Testis (tissue), 3 donors: Measurements from ENCODE around the gene LNX2. TPM values are rescaled to one million over a fixed set of nuclear protein-coding genes. Genes with fewer than 3 reads are reported as not detected.

Source experiments
- DNase-seq: peaks from one replicate; pipeline ENCODE4 v3.0.0-alpha.2; 2019
- H3K27ac ChIP-seq, 2 donors: fragments of 200-600 bp; sonication (generic); one replicate each; pipeline ENCODE4 v1.5.1; 2019
- H3K27me3 ChIP-seq: fragments of 200-600 bp; sonication (generic); one replicate; pipeline ENCODE4 v1.5.1; 2019
- H3K36me3 ChIP-seq: fragments of 200-600 bp; sonication (generic); one replicate; pipeline ENCODE4 v1.5.1; 2017; ENCODE audit warnings: low read depth; ENCODE audit errors: missing control alignments
- H3K4me1 ChIP-seq: fragments of 200-600 bp; sonication (generic); one replicate; pipeline ENCODE4 v1.5.1; 2019
- H3K4me3 ChIP-seq, 2 donors: fragments of 200-600 bp; sonication (generic); one replicate each; pipeline ENCODE4 v1.5.1; 2017 to 2019
- H3K9me3 ChIP-seq: fragments of 200-600 bp; sonication (generic); one replicate; pipeline ENCODE4 v1.5.1; 2017
- CTCF ChIP-seq, 3 experiments: fragments of 450-650 bp in 2 of 3; fragments of 200-600 bp in 1 of 3; sonication (generic) in 1 of 3; IDR thresholded peaks; one replicate each; pipeline ENCODE4 v1.5.1; 2016 to 2019; ENCODE audit warnings: antibody characterized with exemption in 3 of 3, mild to moderate bottlenecking in 2 of 3, moderate library complexity in 1 of 3
- POLR2A ChIP-seq: fragments of 450-650 bp; IDR thresholded peaks from one replicate; pipeline ENCODE4 v1.6.1; 2017; ENCODE audit warnings: antibody characterized with exemption, mild to moderate bottlenecking, moderate library complexity
- WGBS, 2 donors: methylation state at CpG; one replicate each; pipeline ENCODE4 v1.1.5; 2018; 5-methylcytosine and 5-hydroxymethylcytosine counted together
- intact Hi-C: fragments of 100-400 bp; cut with DNase I; formaldehyde crosslinking; loops from one replicate; pipeline ENCODE4 v1.15.1; 2023; ENCODE audit warnings: low total_unique reads
- polyA plus RNA-seq: library from polyadenylated mRNA; stranded (reverse); fragments of 350-450 nt; fragmentation: Illumina TruSeq; extraction: RNeasy Lipid Tissue Mini Kit (QIAGEN cat#74804); gene quantifications from one replicate; pipeline ENCODE4 v1.2.3, GENCODE V29; 2014; ENCODE audit warnings: low read depth, low replicate concordance; ENCODE audit not compliant: insufficient read depth
- total RNA-seq, 2 donors: library from RNA; depleted of rRNA; stranded (reverse); fragments of >200 nt; gene quantifications; one replicate each; pipeline ENCODE4 v1.2.3, GENCODE V29; 2016

LNX2 gene
- total and polyA plus RNA-seq, 3 donors from 2014 or later = 22.5 to 39.6 (median 34.6) TPM

- WGBS, 2 donors = 72 to 75% methylated on average over 3 of the region's 3 CpGs
- no peaks in the 10 kb centered on the region for H3K36me3 ChIP-seq
- no peak for DNase-seq
- no peak for TF ChIP-seq CTCF (IDR thresholded peaks at IDR 0.05)
- TF ChIP-seq POLR2A = no peak
- H3K27ac ChIP-seq = no peak overlapping the region
- H3K4me3 ChIP-seq = no peak overlapping the region
- peaks cover 18% of the 10 kb centered on the region for H3K4me1 ChIP-seq
- H3K9me3 ChIP-seq = no peaks in the 10 kb centered on the region
- H3K27me3 ChIP-seq = no peaks in the 10 kb centered on the region
- intact Hi-C loops = no loop called here
Measured at GRCh38 chr13:27617881-27618321, 2.4 kb downstream of the LNX2 start.

GRCh38 chr13:27613628-27614027 lies 6.7 kb downstream of the LNX2 start:
- peaks cover 12% of the 10 kb centered on the region for H3K4me1 ChIP-seq
- no peak for TF ChIP-seq CTCF (IDR thresholded peaks at IDR 0.05)
- intact Hi-C loops = no loop called here
- no peak overlapping the region for H3K4me3 ChIP-seq
- 86 to 91% methylated on average over 7 of the region's 7 CpGs for WGBS, 2 donors
- no peaks in the 10 kb centered on the region for H3K36me3 ChIP-seq
- H3K9me3 ChIP-seq = no peaks in the 10 kb centered on the region
- DNase-seq = no peak
- H3K27ac ChIP-seq = no peak overlapping the region
- H3K27me3 ChIP-seq = no peaks in the 10 kb centered on the region

GRCh38 chr13:27607125-27607524 lies 13.2 kb downstream of the LNX2 start:
- Histone ChIP-seq H3K27me3 (no peaks in the 10 kb centered on the region), H3K9me3 (no peaks in the 10 kb centered on the region), H3K4me3 (no peak overlapping the region), H3K27ac (no peak overlapping the region), H3K36me3 (no peaks in the 10 kb centered on the region), H3K4me1 (peaks cover 1% of the 10 kb centered on the region)
- TF ChIP-seq CTCF (IDR thresholded peaks at IDR 0.05) = no peak
- TF ChIP-seq POLR2A = no peak
- WGBS, 2 donors = 75 to 79% methylated on average over 4 of the region's 4 CpGs
- intact Hi-C loops = no loop called here
- no peak for DNase-seq

GRCh38 chr13:27605610-27606200 lies 14.6 kb downstream of the LNX2 start:
- Histone ChIP-seq H3K9me3 (no peaks in the 10 kb centered on the region), H3K27ac (no peak overlapping the region), H3K4me1 (no peaks in the 10 kb centered on the region), H3K36me3 (no peaks in the 10 kb centered on the region), H3K4me3 (no peak overlapping the region), H3K27me3 (no peaks in the 10 kb centered on the region)
- TF ChIP-seq POLR2A = no peak
- TF ChIP-seq CTCF (IDR thresholded peaks at IDR 0.05) = no peak
- DNase-seq = no peak
- 33 to 45% methylated on average over 2 of the region's 2 CpGs for WGBS, 2 donors
- intact Hi-C loops = no loop called here

GRCh38 chr13:27605099-27605498 lies 15.2 kb downstream of the LNX2 start:
- intact Hi-C loops = no loop called here
- H3K36me3 ChIP-seq = no peaks in the 10 kb centered on the region
- H3K9me3 ChIP-seq = no peaks in the 10 kb centered on the region
- no peak for DNase-seq
- no peak overlapping the region for H3K27ac ChIP-seq
- H3K4me1 ChIP-seq = no peaks in the 10 kb centered on the region
- no peaks in the 10 kb centered on the region for H3K27me3 ChIP-seq
- TF ChIP-seq CTCF (IDR thresholded peaks at IDR 0.05) = no peak
- TF ChIP-seq POLR2A = no peak
- WGBS, 2 donors = 85 to 88% methylated on average over 3 of the region's 3 CpGs
- no peak overlapping the region for H3K4me3 ChIP-seq
